DMS114 treated with DMSO at 0.1 percent for 48 hours (cell line): ENCODE results near the gene ERMP1.

ENCODE experiments used
- DNase-seq: peaks from one replicate; lab custom pipeline; 2025; ENCODE audit not compliant: unreplicated experiment; lab: John Stamatoyannopoulos, UW

The ERMP1 gene

DNA sequence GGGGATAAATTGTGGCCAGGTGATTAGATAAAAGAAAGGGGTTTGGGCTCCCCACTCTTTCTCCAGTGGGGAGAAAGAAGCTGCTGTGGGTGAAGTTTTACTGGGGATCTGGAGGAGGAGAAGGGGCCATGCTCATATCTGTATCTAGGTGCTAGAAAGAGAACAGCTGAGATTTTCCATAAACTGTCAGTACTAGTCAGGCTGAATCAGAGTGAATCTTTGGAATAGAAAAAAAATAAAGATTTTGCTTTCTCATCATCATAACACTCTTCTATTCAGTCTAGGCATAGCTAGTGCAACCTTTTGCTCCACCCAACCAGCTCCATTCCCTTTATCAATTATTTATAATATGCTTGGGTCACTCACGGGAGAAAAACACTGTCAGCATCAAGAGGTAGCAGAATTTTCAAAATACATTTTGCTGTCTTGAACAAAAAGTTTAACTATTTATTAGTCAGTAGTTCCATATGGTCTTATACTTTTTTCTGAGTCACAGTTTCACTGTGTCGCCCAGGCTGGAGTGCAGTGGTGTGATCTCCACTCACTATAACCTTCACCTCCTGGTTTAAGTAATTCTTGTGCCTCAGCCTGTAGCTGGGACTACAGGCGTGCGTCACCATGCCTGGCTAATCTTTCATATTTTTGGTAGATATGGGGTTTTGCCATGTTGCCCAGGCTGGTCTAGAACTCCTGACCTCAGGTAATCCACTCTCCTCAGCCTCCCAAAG, 21.3 kb upstream of the ERMP1 start:
- DNase-seq = no peak

DNA sequence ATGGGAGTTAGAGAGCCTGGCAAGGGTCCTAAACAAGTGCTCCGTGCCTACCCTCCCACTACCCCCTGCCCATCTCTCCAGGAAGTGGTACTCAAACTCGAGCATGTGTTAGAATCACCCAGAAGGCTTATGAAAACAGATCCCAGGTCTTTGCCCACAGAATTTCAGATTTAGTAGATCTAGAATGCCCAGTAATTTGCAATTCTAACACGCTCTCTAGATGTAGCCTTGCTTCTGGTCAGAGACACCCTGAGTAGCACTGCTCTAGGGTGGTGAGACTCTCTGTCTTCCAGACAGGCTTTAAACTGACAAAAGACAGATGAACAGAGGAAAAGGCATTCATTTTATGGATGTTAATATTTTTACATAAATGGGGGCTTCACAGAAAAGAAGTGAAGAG, 20.7 kb upstream of the ERMP1 start:
- no peak for DNase-seq

DNA sequence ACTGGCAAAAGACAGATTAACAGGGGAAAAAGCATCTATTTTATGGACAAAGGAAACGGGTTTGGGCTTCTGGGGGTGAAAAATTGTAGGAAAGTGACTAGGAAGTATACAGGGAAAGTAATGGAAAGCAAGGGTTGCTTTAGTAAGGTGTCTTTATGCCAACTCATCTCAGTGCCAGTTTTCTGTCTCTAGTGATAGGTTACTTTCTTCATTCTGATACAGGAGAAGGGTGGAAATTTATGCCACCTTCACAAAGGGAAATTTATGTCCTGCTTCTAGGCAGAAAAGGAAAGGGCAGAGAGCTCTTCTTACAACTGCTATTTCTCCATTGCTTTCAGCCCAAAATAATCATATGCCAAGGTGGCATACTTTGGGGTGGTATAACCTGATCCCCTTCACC, 20.1 kb upstream of the ERMP1 start:
- DNase-seq = no peak

DNA sequence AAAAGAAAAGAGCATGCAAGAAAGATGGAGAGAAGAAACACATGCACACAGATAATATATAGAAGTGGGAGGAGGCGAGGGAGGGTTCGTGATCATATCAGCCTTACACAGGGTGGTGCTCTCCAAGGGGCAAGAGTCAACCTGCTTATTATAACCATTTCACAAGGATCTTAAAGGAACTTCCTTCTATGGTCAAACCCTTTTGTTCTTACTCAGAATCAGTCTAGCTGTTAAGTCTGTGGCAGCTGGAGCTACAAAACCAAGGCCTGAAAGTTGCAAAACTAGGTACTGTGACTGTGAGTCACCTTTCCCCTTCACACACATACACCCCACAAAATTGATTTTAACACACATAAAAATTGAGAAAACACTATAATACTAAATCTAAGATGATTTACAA, 18.5 kb upstream of the ERMP1 start:
- no peak for DNase-seq

DNA sequence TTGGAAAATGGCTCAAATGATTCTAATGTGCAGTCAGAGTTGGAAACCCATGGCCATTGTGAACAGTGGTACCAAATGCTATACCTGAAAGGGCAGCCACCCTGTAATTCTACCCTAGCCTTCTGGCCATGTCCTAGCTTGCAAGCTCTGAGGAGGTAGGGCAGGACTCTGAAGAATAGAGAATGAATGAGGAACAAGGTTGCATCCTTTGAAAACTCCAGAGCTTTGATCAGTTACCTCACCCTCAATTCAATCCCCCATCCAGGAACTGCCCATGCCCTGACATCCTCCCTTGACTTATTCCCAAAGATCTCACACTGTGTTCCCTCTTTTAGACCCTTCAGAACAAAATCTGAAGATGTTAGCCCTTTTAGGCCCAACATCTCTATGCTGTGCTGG, 17.8 kb upstream of the ERMP1 start:
- DNase-seq = no peak

DNA sequence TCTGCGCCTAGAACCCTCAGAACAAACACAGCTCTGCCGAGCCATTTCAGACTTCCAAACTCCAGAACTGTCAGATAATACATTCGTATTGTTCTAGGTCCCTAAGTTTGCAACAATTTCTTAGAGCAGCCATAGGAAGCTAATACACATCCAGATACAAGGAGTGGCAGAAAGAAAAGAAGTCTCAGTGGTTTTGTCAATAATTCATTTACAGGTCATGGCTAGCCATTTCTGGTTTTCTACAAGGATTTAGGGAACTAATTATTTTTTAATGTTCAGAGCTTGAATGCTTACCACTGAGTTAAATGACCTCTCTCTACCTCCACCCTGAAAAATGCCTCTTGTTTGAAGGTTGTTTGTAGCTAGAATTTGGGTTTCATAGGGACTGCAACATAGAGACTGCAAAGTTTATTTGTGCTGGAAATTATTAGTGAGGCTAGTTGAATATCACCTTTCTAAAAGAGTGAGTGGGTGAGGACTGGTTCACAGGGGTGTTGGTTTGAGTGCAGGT, 15.5 kb upstream of the ERMP1 start:
- no peak for DNase-seq

DNA sequence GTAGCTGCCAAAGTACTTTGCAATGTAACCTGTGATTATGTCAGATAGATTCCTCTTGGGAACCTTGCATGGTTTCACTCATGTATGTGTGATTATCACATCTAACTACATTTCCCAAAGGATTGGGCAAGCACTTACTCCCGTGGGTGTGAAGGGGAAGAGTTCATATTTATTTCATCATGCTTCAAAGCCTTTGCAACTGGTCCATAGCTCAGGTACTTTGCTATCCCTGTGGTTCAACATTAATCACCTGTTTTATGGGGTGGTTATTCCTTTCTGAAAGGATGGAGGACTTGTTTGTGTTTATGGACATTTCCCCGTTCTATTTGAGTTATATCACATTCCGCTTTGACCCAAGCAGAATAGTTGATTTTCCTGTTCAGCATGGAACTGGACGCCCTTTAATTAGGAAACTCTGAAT, 13.6 kb upstream of the ERMP1 start:
- no peak for DNase-seq

DNA sequence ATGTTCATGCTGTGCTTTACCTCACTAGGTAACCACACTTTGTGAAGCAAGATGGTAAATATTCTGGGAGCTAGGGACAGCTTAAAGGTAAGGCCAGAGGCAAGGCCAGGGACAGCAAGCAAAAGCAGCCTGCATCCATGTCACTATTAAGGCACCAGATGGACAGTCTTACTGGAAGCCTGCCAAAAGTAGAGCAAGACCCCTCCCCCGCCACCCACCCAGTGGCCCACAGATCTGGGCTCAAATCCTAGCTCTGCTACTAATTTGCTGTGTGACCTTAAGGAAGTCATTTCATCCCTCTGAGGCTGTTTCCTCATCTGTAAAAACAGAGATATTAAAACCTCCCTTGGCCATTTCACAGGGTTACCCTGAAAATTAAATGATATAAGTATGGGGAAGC, 13.2 kb upstream of the ERMP1 start:
- no peak for DNase-seq

DNA sequence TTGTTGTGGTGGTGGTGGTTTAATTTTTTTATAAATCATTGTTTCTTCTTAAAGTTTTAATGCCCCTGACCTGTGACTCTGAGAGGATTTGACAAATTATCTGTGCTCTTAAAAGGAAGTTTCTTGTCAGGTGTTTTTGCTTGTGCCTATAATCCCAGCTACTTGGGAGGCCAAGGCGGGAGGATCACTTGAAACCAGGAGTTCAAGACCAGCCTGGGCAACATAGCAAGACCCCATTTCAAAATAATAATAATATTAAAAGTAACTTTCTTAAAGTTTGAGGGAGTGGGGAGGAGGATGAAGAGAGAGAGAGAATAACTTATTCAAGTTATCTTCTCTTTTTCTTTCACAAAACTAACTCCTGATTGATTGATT, 12.2 kb upstream of the ERMP1 start:
- no peak for DNase-seq

DNA sequence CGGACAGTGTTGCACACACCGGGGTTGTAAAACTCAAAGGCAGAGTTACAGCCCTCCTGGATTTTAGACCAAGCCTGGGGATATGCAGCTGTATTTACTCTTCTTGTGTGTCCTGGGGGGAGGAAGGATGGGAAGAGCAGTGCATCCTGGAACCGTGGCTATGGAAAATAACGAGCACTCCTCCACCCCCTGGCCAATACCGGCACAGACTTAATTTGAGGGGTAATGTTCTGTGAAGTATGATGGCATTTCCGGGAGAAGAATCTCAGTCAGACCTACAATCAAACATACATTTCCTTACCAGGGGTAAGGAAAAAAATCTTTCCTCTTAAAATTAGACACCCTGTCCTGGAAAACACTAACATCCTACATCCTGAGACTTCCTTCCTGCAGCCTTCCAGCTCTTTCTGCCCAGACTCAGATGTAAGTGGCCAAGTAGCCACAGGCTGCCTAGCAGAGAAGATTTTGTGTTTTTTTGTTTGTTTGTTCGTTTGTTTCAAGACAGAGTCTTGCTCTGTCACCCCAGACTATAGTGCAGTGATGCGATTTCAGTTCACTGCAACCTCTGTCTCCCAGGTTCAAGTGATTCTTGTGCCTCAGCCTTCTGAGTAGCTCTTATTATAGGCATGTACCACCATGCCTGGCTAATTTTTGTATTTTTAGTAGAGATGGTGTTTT, 11.0 kb upstream of the ERMP1 start:
- no peak for DNase-seq

DNA sequence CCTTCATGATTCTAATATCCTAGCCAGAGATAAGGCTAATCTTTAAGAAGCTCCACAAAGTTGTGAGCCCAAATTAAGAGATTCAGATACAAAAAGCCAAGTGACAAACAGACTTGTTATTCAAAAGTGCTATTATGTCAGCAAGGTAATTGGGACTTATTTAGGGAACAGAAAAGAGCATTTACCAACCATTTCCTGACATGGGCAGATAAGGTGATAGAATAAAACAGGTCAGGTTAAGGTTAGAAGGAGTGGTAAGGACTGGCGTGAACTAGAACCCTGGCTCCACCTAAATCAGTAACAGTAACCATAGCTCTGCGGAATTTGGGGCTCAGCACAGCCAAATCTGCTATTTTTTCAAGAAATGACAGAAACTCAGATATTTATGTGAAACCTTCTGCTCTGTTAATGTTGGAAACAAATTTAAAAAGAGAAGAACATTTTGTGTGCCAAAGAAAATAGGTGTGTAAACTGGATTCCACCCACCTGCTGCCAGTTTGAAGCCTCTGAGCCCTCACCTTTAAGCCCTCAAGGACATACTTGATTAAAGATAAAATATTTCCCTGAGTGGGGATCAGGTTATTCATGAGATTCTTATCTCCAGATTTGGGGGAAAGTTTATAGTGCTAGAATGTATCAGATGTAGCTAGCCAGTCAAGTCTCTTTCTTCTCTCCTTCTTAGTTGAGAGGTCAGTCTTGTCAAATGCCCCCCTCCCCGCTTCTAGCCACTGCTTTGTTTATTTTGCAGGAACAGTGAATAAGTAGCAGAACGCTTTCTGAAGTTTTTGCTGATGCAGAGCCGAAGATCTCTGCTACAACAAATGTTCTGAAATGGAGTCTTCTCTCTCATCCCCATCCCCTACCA, 10.2 kb upstream of the ERMP1 start:
- DNase-seq = no peak

DNA sequence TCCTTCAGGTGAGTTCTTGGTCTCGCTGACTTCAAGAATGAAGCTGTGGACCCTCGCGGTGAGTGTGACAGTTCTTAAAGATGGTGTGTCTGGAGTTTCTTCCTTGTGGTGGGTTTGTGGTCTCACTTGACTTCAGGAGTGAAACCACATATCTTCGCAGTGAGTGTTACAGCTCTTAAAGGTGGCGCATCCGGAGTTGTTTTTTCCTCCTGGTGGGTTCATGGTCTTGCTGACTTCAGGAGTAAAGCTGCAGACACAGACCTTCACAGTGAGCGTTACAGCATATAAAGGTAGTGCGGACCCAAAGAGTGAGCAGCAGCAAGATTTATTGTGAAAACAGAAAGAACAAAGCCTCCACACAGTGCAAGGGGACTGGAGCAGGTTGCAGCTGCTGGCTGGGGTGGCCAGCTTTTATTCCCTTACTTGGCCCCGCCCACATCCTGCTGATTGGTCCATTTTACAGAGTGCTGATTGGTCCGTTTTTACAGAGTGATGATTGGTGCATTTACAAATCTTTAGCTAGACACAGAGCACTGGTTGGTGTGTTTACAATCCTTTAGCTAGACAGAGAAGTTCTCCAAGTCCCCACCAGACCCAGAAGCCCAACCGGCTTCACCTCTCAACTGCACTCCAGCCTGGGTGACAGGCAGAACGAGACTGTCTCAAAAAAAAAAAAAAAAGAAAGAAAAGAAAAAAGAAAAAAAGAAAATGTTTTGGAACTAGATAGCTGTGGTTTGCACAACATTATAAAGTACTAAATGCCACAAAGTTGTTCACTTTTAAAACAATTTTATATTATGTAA, 9.1 kb upstream of the ERMP1 start:
- DNase-seq = no peak

DNA sequence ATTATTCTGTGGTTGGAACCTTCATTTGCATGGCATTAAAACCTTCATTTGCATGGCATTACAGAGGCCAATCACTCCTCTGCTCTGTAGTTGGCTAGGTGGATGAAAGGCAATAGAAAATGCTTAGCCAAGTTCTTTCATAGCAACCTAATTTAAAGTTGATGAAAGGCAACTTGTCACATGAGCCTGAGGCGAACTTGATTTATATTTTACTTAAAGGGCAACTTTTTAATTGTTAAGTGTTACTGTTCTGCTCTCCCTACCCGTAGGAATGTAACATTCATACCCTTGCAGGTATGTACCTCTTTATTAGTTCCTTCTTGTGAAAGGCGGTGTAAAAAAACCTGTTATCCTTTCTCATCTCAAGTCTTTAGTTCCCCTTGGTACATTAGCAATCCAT, 7.9 kb upstream of the ERMP1 start:
- no peak for DNase-seq

DNA sequence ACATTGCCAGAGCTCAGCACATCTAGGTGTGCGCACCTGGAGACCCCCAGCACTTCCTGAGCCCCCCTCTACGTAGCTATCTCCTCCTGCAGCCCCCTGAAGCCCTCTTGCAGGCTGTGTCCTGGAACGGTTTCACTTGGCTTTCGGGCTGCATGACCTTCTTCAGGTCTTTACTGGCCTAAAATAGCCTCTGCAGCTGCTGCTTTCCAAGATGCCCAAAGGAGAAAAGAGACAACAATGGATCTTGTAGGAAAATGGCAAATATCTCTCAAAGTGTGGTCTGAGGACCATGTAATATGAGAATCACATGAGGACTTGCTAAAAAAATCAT, 6.6 kb upstream of the ERMP1 start:
- DNase-seq = no peak

DNA sequence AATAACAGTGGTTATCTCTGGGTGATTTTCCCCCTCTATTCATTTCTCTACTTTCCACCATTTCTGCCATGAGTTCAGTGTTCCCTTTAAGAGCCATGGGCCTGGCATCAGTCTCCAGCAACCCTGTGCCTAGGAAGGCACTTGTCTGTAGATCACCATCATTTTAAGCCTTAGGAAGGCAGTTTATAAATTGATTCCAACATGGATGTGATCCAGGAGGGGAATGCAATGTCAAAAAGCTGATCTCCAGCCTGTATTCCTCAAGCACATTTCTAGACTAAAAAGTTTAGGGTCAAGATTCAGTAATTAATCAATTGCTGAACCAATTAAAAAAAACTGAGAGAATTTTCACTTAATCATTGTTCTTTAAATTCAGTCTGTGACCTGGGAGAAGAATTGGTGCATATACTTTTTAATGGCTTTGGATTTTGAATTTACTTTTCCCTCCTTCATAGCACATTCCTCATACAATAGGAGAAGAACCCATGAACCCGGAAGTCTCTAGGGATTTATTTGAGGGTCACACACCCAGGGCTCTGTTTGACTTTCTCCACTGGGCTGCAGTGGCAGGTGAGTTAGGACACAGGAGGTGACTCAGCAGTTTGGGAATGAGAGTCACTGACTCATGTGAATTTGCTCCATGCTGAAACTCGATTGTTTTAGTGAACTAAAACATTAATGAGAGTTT, 6.1 kb upstream of the ERMP1 start:
- no peak for DNase-seq

DNA sequence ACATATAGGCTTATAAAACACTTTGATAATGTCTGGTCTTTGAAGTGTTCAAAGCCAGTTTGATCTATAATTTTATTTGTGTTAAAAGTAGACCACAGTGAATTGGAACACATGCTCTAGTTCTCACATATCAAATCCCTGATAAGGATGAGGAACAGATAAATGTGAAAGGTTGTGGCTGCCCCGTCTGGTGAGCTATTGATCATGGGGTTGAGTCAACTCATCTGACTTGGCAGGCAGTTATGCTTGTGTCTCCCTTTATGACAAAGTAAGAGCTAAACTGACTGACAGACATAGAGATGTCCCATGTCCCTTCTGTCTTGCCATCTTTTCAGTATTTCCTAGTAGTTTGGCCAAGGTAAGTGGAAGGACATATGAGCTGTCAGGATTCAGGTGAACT, 2.9 kb upstream of the ERMP1 start:
- no peak for DNase-seq

DNA sequence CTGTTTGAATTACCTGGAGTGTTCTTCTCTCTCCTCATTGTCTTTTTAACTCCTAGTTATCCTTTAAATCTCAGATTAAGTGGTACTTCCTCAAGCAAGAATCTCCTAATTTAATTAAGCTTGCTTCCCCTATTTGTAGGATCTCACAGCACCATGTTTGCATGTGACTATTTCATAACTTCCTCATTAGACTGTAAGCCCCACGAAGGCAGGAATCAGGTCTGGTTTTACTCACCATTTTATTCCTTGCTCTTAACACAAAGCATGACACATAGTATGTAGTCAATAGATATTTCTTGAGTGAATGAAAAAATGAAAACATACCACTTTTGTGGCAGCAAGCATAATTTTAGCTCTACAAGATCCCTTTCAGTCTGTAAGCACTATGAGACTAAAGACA, 1.3 kb upstream of the ERMP1 start:
- no peak for DNase-seq

DNA sequence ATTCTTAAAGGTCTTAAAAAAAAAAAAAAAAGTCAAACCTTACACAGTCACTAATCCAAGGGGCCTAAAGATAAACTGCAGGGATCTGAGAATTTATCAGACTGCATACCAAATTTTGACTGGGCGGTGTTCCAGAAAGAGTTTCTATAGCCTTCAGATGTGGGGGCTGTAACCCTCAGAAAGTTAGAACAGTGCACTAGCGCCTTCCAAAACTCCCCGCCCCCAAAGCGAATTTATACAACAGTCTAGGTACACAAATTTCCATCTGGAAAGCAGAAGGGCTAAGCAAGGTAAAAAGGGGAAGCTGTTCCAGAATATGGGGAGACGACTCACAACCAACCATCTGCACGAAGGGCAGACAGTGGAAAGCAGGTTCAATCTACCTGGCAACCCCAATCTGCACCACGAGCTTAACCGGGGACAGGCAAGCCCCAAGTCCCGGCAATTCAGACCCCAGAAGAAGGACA, 813 bp downstream of the ERMP1 start:
- DNase-seq = no peak

DNA sequence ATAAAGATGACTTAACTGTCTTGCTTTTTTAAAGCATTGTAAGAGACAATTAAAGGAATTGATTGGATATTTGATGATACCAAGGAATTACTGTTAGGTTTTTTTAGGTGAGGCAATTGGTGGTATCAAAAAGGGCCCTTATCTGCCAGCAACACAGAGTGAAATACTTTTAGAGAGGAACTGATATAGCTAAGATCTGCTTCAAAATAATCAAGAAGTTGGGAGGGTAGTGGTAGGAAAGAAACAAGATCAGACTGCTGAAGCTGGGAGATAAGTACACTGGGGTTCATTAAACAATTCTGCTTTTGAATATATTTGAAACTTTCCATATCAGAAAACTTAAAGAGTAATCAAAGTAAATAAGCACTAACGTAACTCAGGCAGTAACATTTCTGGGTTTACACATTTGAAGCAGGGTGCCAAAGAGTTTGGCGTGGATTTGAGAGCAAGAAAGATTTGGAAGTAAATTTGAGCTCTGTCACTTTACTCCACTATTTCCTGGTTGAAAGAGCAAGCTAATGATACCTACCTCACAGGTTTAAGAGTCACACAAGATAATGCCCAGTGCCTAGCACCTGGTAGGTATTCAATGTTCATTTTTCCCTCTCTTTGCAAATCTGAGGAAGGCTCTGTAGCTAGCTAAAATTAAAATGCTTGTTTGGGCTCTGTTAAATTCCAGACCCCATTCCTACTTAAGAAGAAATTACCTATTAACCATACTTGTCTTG, 6.9 kb downstream of the ERMP1 start:
- no peak for DNase-seq

DNA sequence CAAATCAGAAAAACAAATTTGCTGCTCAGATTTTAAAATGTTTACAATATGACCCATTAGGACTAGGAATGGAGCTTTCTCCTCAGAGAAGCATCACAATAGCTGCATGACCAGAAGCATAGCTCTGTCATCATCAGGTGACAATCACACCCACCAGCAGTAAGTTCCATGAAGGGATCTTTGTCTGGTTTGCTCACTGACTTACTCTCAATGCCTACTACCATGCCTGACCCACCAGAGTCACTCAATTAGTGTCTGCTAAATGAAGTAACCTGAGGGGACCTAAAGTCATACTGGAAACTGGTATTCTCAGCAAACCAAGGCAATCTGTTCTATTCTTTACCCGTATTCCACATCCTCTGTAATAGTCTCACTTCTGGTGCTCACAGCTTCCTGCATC, 7.7 kb downstream of the ERMP1 start:
- no peak for DNase-seq
